ENCODE results near the gene APOBEC3H.

The APOBEC3H gene

GRCh38 chr22:39130152-39130704 is 33.2 kb downstream of the APOBEC3H start:
- Histone ChIP-seq H3K9ac (no peak overlapping the region), H2AFZ (no peak overlapping the region), H3K4me2 (ENCODE audit: low read length) (no peak overlapping the region), H3K4me3 (ENCODE audit: low read depth, low read length) (no peak overlapping the region), H3K9me3 (ENCODE audit: control insufficient read depth, low read length) (no peaks in the 10 kb centered on the region), H3K27ac (no peak overlapping the region), H3K4me1 (no peaks in the 10 kb centered on the region), H3K27me3 (ENCODE audit: control insufficient read depth, insufficient read depth, low read length) (no peaks in the 10 kb centered on the region), H3K79me2 (no peaks in the 10 kb centered on the region), H3K36me3 (ENCODE audit: control insufficient read depth, insufficient read depth, low read length) (no peaks in the 10 kb centered on the region)
- TF ChIP-seq CTCF (IDR thresholded peaks at IDR 0.05) = no peak

GRCh38 chr22:39130892-39131855 is 34.1 kb downstream of the APOBEC3H start:
- H3K79me2 ChIP-seq = no peaks in the 10 kb centered on the region
- no peaks in the 10 kb centered on the region for H3K36me3 ChIP-seq (ENCODE audit: control insufficient read depth, insufficient read depth, low read length)
- H3K9me3 ChIP-seq (ENCODE audit: control insufficient read depth, low read length) = no peaks in the 10 kb centered on the region
- H3K27me3 ChIP-seq (ENCODE audit: control insufficient read depth, insufficient read depth, low read length) = no peaks in the 10 kb centered on the region
- H3K4me1 ChIP-seq = no peaks in the 10 kb centered on the region
- H3K4me2 ChIP-seq (ENCODE audit: low read length) = no peak overlapping the region
- H3K9ac ChIP-seq = no peak overlapping the region
- no peak overlapping the region for H2AFZ ChIP-seq
- H3K4me3 ChIP-seq (ENCODE audit: low read depth, low read length) = no peak overlapping the region
- no peak overlapping the region for H3K27ac ChIP-seq
- TF ChIP-seq CTCF (IDR thresholded peaks at IDR 0.05) = no peak

- Histone ChIP-seq H3K9me3 (ENCODE audit: control insufficient read depth, low read length) (no peaks in the 10 kb centered on the region), H3K36me3 (ENCODE audit: control insufficient read depth, insufficient read depth, low read length) (no peaks in the 10 kb centered on the region), H3K4me1 (no peaks in the 10 kb centered on the region), H3K4me3 (ENCODE audit: low read depth, low read length) (no peak overlapping the region), H3K79me2 (no peaks in the 10 kb centered on the region), H3K4me2 (ENCODE audit: low read length) (no peak overlapping the region), H2AFZ (no peak overlapping the region), H3K27ac (no peak overlapping the region), H3K9ac (no peak overlapping the region), H3K27me3 (ENCODE audit: control insufficient read depth, insufficient read depth, low read length) (no peaks in the 10 kb centered on the region)
- TF ChIP-seq CTCF (IDR thresholded peaks at IDR 0.05) = no peak
Observed at GRCh38 chr22:39132281-39132680, 35.2 kb downstream of the APOBEC3H start.

- Histone ChIP-seq H3K36me3 (ENCODE audit: control insufficient read depth, insufficient read depth, low read length) (no peaks in the 10 kb centered on the region), H3K27me3 (ENCODE audit: control insufficient read depth, insufficient read depth, low read length) (no peaks in the 10 kb centered on the region), H3K4me1 (no peaks in the 10 kb centered on the region), H3K27ac (no peak overlapping the region), H2AFZ (no peak overlapping the region), H3K9me3 (ENCODE audit: control insufficient read depth, low read length) (no peaks in the 10 kb centered on the region), H3K4me3 (ENCODE audit: low read depth, low read length) (no peak overlapping the region), H3K9ac (no peak overlapping the region), H3K79me2 (no peaks in the 10 kb centered on the region), H3K4me2 (ENCODE audit: low read length) (no peak overlapping the region)
- no peak for TF ChIP-seq CTCF (IDR thresholded peaks at IDR 0.05)
Observed at GRCh38 chr22:39132871-39133524, 36.0 kb downstream of the APOBEC3H start.

Measured in parathyroid adenoma (tissue), 2 donors.